HepG2 (cell line): ENCODE results near the gene TNP2. TPM values are rescaled to one million over a fixed set of nuclear protein-coding genes. Genes with fewer than 3 reads are reported as not detected.

Experiments used
- ATF7-NPFF ChIP-seq: sonication (generic); formaldehyde crosslinking; IDR thresholded peaks from 2 replicates; pipeline ENCODE4 v1.8.1; 2023; ENCODE audit warnings: mild to moderate bottlenecking, low read depth, missing genetic modification reagents, moderate library complexity
- CEBPB ChIP-seq: IDR thresholded peaks from 2 replicates; pipeline ENCODE4 v1.6.1; 2011; ENCODE audit warnings: low read depth, low read length, improper control_type of control experiment, borderline replicate concordance
- HMG20A ChIP-seq: IDR thresholded peaks from 2 replicates; pipeline ENCODE4 v1.6.1; 2016; ENCODE audit warnings: borderline replicate concordance
- HOXA3 ChIP-seq: sonication (generic); formaldehyde crosslinking; IDR thresholded peaks from 2 replicates; pipeline ENCODE4 v1.5.0; 2020; ENCODE audit warnings: missing genetic modification reagents
- MAF1 ChIP-seq: sonication (generic); formaldehyde crosslinking; IDR thresholded peaks from 2 replicates; pipeline ENCODE4 v1.5.0; 2020; ENCODE audit warnings: missing genetic modification reagents, borderline replicate concordance
- MTA3 ChIP-seq: sonication (generic); formaldehyde crosslinking; IDR thresholded peaks from 2 replicates; pipeline ENCODE4 v1.4.0; 2020; ENCODE audit warnings: missing genetic modification reagents
- SMARCC2 ChIP-seq: fragments of 450-650 bp; IDR thresholded peaks from 2 replicates; pipeline ENCODE4 v1.6.1; 2017; ENCODE audit warnings: antibody characterized with exemption, mild to moderate bottlenecking
- TRIM24 ChIP-seq: sonication (generic); formaldehyde crosslinking; IDR thresholded peaks from 2 replicates; pipeline ENCODE4 v1.8.0; 2022; ENCODE audit warnings: mild to moderate bottlenecking, missing genetic modification reagents
- ZFP36 ChIP-seq: fragments of 150-350 bp; IDR thresholded peaks from 2 replicates; pipeline ENCODE4 v1.6.1; 2018; ENCODE audit warnings: borderline replicate concordance, low read length, low read depth; ENCODE audit not compliant: partially characterized antibody
- ZMAT3 ChIP-seq: sonication (generic); formaldehyde crosslinking; conservative IDR thresholded peaks from 2 replicates; pipeline ENCODE4 v1.7.0; 2021; ENCODE audit warnings: missing genetic modification reagents
- ZNF296 ChIP-seq: sonication (generic); formaldehyde crosslinking; conservative IDR thresholded peaks from 2 replicates; pipeline ENCODE4 v1.5.0; 2020; ENCODE audit warnings: mild to moderate bottlenecking, missing genetic modification reagents
- ZNF430 ChIP-seq: sonication (generic); formaldehyde crosslinking; IDR thresholded peaks from 2 replicates; pipeline ENCODE4 v1.9.0; 2021; ENCODE audit warnings: mild to moderate bottlenecking, missing genetic modification reagents
- ZNF512 ChIP-seq: sonication (generic); formaldehyde crosslinking; IDR thresholded peaks from 2 replicates; pipeline ENCODE4 v1.4.0; 2020; ENCODE audit warnings: mild to moderate bottlenecking, missing genetic modification reagents
- ZNF672 ChIP-seq: sonication (generic); formaldehyde crosslinking; IDR thresholded peaks from 2 replicates; pipeline ENCODE4 v1.8.1; 2022; ENCODE audit warnings: missing genetic modification reagents
- ZNF674 ChIP-seq: sonication (generic); formaldehyde crosslinking; IDR thresholded peaks from 2 replicates; pipeline ENCODE4 v1.5.0; 2020; ENCODE audit warnings: low read depth, mild to moderate bottlenecking, missing genetic modification reagents
- ZNF749 ChIP-seq: sonication (generic); formaldehyde crosslinking; IDR thresholded peaks from 2 replicates; pipeline ENCODE4 v1.8.0; 2022; ENCODE audit warnings: mild to moderate bottlenecking, missing genetic modification reagents, moderate library complexity, borderline replicate concordance
- ZNF768 ChIP-seq: sonication (generic); formaldehyde crosslinking; IDR thresholded peaks from 2 replicates; pipeline ENCODE4 v1.4.0; 2020; ENCODE audit warnings: missing genetic modification reagents
- ZNF800 ChIP-seq: sonication (generic); formaldehyde crosslinking; IDR thresholded peaks from 2 replicates; pipeline ENCODE4 v1.4.0; 2020; ENCODE audit warnings: missing genetic modification reagents
- polyA plus RNA-seq, 8 experiments: library from polyadenylated mRNA; depleted of rRNA in 3 of 8; stranded (reverse) in 7 of 8; unstranded in 1 of 8; fragments of >200 nt; fragmentation: Illumina TruSeq in 4 of 8; extraction: Trizol in 4 of 8; gene quantifications; 2 replicates each; pipeline versions ENCODE4 v1.2.1 to v1.2.3, GENCODE V29; 2011 to 2016; ENCODE audit warnings: low read depth in 4 of 8, missing spikeins in 1 of 8, mixed read lengths in 1 of 8; ENCODE audit not compliant: insufficient read depth in 1 of 8
- total RNA-seq, 5 experiments: library from RNA; depleted of rRNA; stranded (reverse); fragments of >200 nt; fragmentation: Illumina TruSeq; extraction: Trizol; gene quantifications; 2 replicates each; pipeline ENCODE4 v1.2.3, GENCODE V29; 2016; ENCODE audit warnings: low read depth in 1 of 5
- TF ChIP-seq, protein P1 (sequence below): sonication (generic); formaldehyde crosslinking; IDR thresholded peaks from 2 replicates; pipeline ENCODE4 v1.5.1; 2020; ENCODE audit warnings: mild to moderate bottlenecking, missing genetic modification reagents, moderate library complexity
- TF ChIP-seq, protein P2 (sequence below): sonication (generic); formaldehyde crosslinking; IDR thresholded peaks from 2 replicates; pipeline ENCODE4 v1.5.0; 2020; ENCODE audit warnings: missing genetic modification reagents, mild to moderate bottlenecking, borderline replicate concordance

TNP2 gene
- total and polyA plus RNA-seq, 2 of the 13 experiments (the other 11 are each of a cell fraction or from before 2014, with no cell fraction given): not detected

- TF ChIP-seq, protein P1, sequence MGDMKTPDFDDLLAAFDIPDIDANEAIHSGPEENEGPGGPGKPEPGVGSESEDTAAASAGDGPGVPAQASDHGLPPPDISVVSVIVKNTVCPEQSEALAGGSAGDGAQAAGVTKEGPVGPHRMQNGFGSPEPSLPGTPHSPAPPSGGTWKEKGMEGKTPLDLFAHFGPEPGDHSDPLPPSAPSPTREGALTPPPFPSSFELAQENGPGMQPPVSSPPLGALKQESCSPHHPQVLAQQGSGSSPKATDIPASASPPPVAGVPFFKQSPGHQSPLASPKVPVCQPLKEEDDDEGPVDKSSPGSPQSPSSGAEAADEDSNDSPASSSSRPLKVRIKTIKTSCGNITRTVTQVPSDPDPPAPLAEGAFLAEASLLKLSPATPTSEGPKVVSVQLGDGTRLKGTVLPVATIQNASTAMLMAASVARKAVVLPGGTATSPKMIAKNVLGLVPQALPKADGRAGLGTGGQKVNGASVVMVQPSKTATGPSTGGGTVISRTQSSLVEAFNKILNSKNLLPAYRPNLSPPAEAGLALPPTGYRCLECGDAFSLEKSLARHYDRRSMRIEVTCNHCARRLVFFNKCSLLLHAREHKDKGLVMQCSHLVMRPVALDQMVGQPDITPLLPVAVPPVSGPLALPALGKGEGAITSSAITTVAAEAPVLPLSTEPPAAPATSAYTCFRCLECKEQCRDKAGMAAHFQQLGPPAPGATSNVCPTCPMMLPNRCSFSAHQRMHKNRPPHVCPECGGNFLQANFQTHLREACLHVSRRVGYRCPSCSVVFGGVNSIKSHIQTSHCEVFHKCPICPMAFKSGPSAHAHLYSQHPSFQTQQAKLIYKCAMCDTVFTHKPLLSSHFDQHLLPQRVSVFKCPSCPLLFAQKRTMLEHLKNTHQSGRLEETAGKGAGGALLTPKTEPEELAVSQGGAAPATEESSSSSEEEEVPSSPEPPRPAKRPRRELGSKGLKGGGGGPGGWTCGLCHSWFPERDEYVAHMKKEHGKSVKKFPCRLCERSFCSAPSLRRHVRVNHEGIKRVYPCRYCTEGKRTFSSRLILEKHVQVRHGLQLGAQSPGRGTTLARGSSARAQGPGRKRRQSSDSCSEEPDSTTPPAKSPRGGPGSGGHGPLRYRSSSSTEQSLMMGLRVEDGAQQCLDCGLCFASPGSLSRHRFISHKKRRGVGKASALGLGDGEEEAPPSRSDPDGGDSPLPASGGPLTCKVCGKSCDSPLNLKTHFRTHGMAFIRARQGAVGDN: peak; percentile 41; the same call in 1 of the 2 replicates
- TF ChIP-seq MAF1 (CRISPR knock-in tag): no peak
- TF ChIP-seq ZNF749: peak; percentile 46; the same call in 1 of the 2 replicates
- no peak for TF ChIP-seq ZNF512 (CRISPR knock-in tag)
- TF ChIP-seq MTA3: no peak
- TF ChIP-seq SMARCC2: no peak
- TF ChIP-seq ZMAT3: 0 out of 2 replicates have a peak, but pooled peaks have one; percentile 41
- no peak; the same call in 1 of the 2 replicates for TF ChIP-seq ZNF430
- TF ChIP-seq TRIM24 (CRISPR knock-in tag): no peak
- no peak for TF ChIP-seq ZNF672
- TF ChIP-seq ZNF674: no peak
- TF ChIP-seq, protein P2, sequence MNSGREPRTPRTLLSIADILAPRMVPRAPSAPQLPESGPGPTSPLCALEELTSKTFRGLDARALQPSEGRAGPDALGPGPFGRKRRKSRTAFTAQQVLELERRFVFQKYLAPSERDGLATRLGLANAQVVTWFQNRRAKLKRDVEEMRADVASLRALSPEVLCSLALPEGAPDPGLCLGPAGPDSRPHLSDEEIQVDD (CRISPR knock-in tag): no peak
- TF ChIP-seq ZNF800 (CRISPR knock-in tag): no peak
- peak; percentile 35; the same call in 1 of the 2 replicates for TF ChIP-seq HOXA3 (CRISPR knock-in tag)
- TF ChIP-seq ZNF768 (CRISPR knock-in tag): no peak
- peak; percentile 49; the same call in 1 of the 2 replicates for TF ChIP-seq HMG20A (CRISPR knock-in tag)
- no peak for TF ChIP-seq ATF7-NPFF (CRISPR knock-in tag)
- TF ChIP-seq ZNF296 (CRISPR knock-in tag): 0 out of 2 replicates have a peak, but pooled peaks have one; percentile 38
- TF ChIP-seq ZFP36: no peak
- TF ChIP-seq CEBPB: peak; percentile 96
Observed at GRCh38 chr16:11283820-11284248, 14.7 kb upstream of the TNP2 start (continued).
